HG03342 (cell line): ENCODE results near the gene MCHR1.
"Not testable (repeated sequence)": the region's sequence is repeated elsewhere in the genome, so short reads cannot be mapped to it uniquely, and the experiment has no call there.

Source experiments
- ATAC-seq: cut with Tn5 transposase; IDR thresholded peaks from one replicate; pipeline ENCODE4 v1.9.1; 2021; ENCODE audit warnings: mild to moderate bottlenecking, moderate library complexity; ENCODE audit not compliant: unreplicated experiment

Gene MCHR1

GRCh38 chr22:40654522-40655167, 24.6 kb upstream of the MCHR1 start:
- ATAC-seq, result no peak

DNA sequence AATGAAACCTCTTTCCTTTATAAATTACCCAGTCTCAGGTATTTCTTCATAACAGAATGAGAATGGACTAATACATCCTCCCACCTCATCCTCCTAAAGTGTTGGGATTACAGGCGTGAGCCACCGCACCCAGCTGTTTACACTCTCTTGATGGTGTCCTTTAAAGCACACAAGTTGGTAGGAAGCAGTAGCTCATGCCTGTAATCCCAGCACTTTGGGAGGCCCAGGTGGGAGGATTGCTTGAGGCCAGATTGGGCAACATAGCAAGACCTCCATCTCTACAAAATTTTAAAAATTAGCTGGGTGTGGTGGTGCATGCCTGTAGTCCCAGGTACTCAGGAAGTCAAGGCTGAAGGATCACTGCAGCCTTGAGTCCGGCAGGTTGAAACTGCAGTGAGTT, 23.3 kb upstream of the MCHR1 start:
- ATAC-seq, result not testable (repeated sequence)

DNA sequence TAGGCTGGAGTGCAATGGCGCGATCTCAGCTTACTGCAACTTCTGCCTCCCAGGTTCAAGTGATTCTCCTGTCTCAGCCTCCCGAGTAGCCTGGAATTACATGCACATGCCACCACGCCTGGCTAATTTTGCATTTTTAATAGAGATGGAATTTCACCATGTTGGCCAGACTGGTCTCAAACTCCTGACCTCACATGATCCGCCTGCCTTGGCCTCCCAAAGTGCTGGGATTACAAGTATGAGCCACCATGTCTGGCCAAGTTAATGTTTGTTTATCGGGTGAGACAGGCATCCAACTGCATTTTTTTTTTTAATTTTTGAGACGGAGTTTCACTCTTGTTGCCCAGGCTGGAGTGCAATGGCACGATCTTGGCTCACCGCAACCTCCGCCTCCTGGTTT, 22.6 kb upstream of the MCHR1 start:
- not testable (repeated sequence) for ATAC-seq

DNA sequence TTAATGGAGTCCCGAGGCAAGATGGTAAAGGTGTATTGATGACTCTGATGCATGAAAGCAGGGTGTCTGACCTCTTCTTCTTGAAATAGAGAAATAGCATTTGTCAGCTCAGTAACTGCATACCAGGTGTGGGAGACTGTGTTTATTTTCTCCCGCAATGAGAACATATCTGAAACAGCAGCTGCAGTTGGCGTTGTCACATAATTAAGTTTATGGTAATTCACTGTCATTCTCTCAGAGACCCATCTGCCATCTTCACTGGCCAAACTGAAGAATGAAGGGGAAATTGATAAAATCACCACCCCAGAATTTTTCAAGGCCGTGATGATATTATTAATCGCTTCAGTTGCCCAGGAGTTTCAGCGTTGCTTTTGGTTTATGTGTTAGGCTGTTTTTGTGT, 20.1 kb upstream of the MCHR1 start:
- ATAC-seq, result no peak

DNA sequence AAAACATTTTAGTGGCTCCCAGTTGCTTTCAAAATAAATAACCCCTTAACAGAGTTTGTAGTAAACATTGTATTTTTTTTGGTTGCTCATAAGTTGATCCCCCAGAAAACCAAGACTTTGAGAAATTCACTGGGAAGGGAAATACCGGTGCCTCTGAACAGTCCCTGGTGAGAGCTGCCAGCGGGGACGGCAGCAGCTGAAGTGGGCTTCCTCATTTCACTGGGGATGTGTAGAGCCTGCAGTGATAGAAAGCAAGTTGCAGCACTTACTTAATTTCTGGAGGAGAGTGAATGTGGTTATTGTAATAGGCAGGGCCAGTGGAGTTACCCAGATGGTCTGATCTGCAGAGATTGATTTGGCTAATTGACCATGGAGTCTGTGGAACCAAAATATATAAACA, 18.6 kb upstream of the MCHR1 start:
- no peak for ATAC-seq

DNA sequence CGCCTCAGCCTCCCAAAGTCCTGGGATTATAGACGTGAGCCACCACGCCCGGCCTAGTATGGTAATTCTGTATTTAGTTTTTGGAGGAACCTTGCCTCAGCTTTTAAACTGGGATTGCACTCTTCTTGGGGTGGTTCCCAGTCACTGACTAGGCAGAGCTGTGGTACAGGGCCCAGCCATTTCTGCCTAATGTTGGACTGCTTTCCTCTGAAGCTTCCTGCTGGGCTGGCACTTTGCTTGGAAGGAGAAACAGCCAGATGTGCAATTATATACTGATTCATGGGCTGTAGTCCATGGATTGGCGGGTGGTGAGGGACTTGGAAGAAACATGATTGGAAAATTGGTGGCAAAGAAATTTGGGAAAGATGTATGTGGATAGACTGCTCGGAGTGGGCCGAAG, 17.6 kb upstream of the MCHR1 start:
- no peak for ATAC-seq

- no peak for ATAC-seq
Observed at GRCh38 chr22:40665312-40665711, 14.0 kb upstream of the MCHR1 start.

GRCh38 chr22:40666151-40666848, 13.0 kb upstream of the MCHR1 start:
- ATAC-seq, result no peak

DNA sequence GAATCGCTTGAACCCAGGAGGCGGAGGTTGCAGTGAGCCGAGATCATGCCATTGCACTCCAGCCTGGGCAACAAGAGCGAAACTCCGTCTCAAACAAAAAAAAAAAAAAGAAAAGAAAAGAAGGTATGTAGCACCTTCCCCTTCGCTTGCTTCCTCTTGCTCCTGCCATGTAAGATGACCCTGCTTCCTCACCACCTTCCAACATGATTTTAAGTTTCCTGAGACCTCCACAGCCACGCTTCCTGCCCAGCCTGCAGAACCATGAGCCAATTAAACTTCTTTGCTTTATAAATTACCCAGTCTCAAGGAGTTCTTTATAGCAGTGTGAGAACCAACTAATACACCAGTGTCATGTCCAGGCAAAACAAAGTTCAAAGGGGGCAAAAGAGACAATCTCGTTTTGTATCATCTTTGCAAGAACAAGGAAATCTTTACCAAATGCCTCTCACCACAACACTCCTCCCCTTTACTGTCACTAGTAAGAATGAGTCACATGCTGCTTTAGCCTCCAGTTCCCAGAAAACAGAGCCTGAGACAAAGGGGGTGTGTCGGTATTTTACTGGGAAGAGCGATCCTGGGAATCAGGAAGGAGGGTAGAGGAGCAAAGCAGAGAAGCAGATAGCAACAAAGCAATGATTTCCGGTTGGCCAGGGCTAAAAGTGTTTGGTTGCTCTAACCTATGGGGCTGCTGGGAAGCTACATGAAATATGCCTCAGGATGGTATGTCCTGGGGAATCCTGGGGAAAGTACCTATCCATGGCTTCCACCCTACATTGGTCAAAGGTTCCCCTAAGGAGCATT, 10.5 kb upstream of the MCHR1 start:
- no peak for ATAC-seq

DNA sequence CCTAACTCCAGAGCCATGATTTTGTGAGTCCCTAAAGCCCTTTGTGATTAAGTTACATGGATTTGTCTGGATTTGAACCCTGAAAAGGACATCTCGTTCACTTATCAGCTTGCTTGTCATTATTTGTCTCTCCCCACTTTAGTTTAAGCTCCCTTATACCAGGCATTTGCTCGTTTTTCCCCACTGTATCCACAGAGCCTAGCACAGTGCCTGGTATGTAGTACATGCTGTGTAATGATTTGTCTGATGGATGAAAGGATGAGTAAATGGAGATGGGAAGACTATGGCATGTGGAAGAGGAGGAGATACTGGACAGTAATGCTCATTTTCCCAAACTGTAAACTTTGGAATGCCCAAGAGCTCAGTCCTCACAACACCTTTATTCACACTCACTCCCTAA, 9.2 kb upstream of the MCHR1 start:
- ATAC-seq, result no peak

GRCh38 chr22:40671369-40671768, 7.9 kb upstream of the MCHR1 start:
- ATAC-seq, result no peak

- ATAC-seq, result no peak
Observed at GRCh38 chr22:40671796-40672360, 7.4 kb upstream of the MCHR1 start.

DNA sequence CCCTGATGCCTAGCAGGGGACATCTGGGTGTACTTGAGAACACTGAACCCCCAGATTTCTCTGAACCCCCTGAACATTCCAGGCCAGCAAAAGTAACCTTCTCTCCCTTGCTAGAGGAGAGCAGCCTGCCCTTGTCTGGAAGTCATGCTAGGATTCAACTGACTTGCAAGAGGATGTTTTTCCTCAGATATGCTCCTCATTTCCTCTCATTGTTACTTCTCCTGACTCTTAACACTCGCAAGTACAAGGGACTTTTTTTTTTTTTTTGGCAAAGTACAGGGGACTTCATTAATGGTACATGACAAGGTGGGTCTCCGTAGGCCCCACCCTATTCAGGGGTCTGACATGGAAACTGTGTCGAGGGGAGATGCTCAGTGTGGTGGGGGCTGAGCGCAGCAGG, 6.3 kb upstream of the MCHR1 start:
- ATAC-seq, result no peak

GRCh38 chr22:40674274-40674673, 5.0 kb upstream of the MCHR1 start:
- no peak for ATAC-seq

GRCh38 chr22:40676166-40676565, 3.1 kb upstream of the MCHR1 start:
- not testable (repeated sequence) for ATAC-seq

DNA sequence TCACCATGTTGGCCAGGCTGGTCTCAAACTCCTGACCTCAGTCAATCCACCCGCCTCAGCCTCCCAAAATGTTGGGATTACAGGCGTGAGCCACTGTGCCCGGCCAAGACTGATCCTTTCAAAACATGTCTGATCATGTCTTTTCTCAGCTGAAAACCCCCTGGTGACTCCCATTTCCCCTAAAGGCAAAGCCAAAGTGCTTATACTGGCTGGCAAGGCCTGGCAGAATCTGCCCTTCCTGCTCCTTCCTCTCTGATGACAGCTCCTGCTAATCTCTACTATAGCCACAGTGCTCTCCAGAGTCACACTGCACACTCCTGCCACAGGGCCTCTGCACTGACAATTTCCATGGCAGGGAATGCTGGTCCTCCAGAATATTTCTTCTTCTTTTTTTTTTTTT, 2.6 kb upstream of the MCHR1 start:
- ATAC-seq, result no peak

DNA sequence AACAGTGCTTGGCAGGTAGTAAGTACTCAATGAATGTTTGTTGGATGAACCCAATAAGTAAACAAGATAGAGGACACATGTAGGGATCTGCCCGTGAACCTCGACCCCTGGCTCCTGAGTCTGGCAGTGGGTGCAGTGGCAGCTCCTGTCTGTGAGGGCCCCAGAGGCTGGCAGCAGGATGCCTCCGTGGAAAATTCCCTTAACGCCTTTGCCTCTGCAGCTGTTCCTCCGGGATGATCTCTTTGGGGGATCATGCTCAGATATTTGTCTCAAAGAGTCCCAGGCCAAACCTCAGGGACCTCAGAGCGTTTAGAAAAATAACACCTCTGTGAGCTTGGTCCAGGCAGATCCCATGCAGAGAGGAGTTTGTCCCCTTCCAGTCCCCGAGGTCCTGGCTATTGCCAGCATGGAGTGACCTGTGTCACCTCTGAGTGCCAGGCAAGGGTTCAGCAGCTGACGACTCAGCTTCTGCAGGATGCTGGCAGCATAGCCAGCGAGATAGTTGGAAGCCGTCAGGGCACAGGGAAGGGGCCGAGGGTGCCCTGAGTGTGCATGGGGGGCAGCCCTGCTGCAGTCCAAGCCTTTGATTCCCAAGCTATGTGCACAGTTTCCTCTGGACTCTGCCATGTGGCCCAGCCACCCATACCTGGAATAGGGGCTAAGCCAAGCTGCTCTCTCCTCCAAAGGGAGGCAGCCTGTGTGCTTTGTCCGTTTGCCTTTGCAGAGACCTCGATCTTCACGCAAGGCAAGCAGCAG, 613 bp upstream of the MCHR1 start:
- no peak for ATAC-seq

- no peak for ATAC-seq
Observed at GRCh38 chr22:40679964-40680818, 907 bp downstream of the MCHR1 start.

DNA sequence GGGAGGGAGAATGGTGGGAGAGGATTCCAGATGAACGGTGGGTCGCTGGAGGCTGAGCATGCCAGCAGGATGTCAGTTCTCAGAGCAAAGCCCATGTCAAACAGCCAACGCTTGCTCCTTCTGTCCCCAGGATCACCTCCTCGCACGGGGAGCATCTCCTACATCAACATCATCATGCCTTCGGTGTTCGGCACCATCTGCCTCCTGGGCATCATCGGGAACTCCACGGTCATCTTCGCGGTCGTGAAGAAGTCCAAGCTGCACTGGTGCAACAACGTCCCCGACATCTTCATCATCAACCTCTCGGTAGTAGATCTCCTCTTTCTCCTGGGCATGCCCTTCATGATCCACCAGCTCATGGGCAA, 1.5 kb downstream of the MCHR1 start:
- no peak for ATAC-seq

- no peak for ATAC-seq
Observed at GRCh38 chr22:40681451-40681850, 2.2 kb downstream of the MCHR1 start.
